Mammary microvascular endothelial cell (primary cell): ENCODE results near the gene RPGRIP1L. TPM values are rescaled to one million over a fixed set of nuclear protein-coding genes. Genes with fewer than 3 reads are reported as not detected.

Experiments used
- total RNA-seq: library from RNA; depleted of rRNA; stranded (reverse); fragments of >200 nt; gene quantifications from 2 replicates; pipeline ENCODE4 v1.2.3, GENCODE V29; 2015

Gene RPGRIP1L
- total RNA-seq = 5.5 and 8.8 TPM in 2 replicates

GRCh38 chr16:53703590-53704444, at the start of gene RPGRIP1L, which contains the start of gene FTO:
Gene RPGRIP1L, minus strand, starts transcription at chr16:53703859. Its CDS starts 3,136 bp downstream, at chr16:53700723.
Gene FTO, plus strand, starts transcription at chr16:53704156.

Other genes starting within 250 kb of the RPGRIP1L start
- 30.9 and 31.1 TPM in 2 replicates for gene AKTIP, start 200.7 kb downstream of the RPGRIP1L start, total RNA-seq
- gene FTO, start 297 bp upstream of the RPGRIP1L start, total RNA-seq = 60.2 and 70.1 TPM in 2 replicates